Posterior cingulate gyrus (tissue), 11 donors: ENCODE data around the gene SEMA3F.
"Not testable (repeated sequence)": the region's sequence is repeated elsewhere in the genome, so short reads cannot be mapped to it uniquely, and the experiment has no call there.

Experiments
- DNase-seq, 10 donors: peaks; one replicate each; pipeline versions ENCODE4 v3.0.0 to v3.0.0-alpha.2; 2020 to 2021; ENCODE audit warnings: mixed read lengths in 3 of 10
- intact Hi-C: fragments of 100-400 bp; cut with DNase I; formaldehyde crosslinking; loops from one replicate; pipeline ENCODE4 v1.15.1; 2023

SEMA3F gene

GRCh38 chr3:50227390-50228183 is 72.5 kb downstream of the SEMA3F start:
- intact Hi-C loops: loop anchor here (1.0 to 2.0 kb wide), 3 partner anchors 19 to 93 kb away; no protein-coding TSS in a partner anchor
- DNase-seq: peak; percentile 82 to 99 (median 90)

- DNase-seq, intact Hi-C loops: not testable (repeated sequence)
Observed at GRCh38 chr3:50228184-50228763, 73.2 kb downstream of the SEMA3F start.

GRCh38 chr3:50229490-50229889 is 74.4 kb downstream of the SEMA3F start:
- intact Hi-C loops: no loop called here
- DNase-seq: no peak

- DNase-seq: no peak
- intact Hi-C loops: no loop called here
Observed at GRCh38 chr3:50230104-50230793, 75.1 kb downstream of the SEMA3F start.

- intact Hi-C loops: no loop called here
Observed at GRCh38 chr3:50230794-50231125, 75.6 kb downstream of the SEMA3F start.

GRCh38 chr3:50231581-50231980 is 76.5 kb downstream of the SEMA3F start:
- DNase-seq: no peak
- intact Hi-C loops: no loop called here

More at GRCh38 chr3:50230794-50231125, 75.6 kb downstream of the SEMA3F start:
- DNase-seq: no peak

GRCh38 chr3:50232303-50232702 is 77.2 kb downstream of the SEMA3F start:
- intact Hi-C loops: no loop called here

GRCh38 chr3:50233176-50233575 is 78.1 kb downstream of the SEMA3F start:
- intact Hi-C loops: no loop called here
- DNase-seq: no peak

More at GRCh38 chr3:50232303-50232702, 77.2 kb downstream of the SEMA3F start:
- DNase-seq: no peak

- intact Hi-C loops: no loop called here
Observed at GRCh38 chr3:50235716-50236483, 80.8 kb downstream of the SEMA3F start, which contains the start of gene GNAI2. GNAI2 (plus strand) TSS chr3:50236204; CDS start chr3:50236336, 132 bp downstream.

GRCh38 chr3:50236484-50237132 is 81.5 kb downstream of the SEMA3F start:
- DNase-seq: no peak
- intact Hi-C loops: no loop called here

More at GRCh38 chr3:50235716-50236483, 80.8 kb downstream of the SEMA3F start, which contains the start of gene GNAI2:
- peak; percentile 96 to 100 (median 99) for DNase-seq

GRCh38 chr3:50237133-50237651 is 82.1 kb downstream of the SEMA3F start:
- DNase-seq: peak in 1 of 10 donors; percentile 85
- intact Hi-C loops: no loop called here

- intact Hi-C loops: no loop called here
- peak in 9 of 10 donors; percentile 62 to 96 (median 71) for DNase-seq
Observed at GRCh38 chr3:50237754-50238548, 82.8 kb downstream of the SEMA3F start.

GRCh38 chr3:50238549-50239026 is 83.5 kb downstream of the SEMA3F start:
- intact Hi-C loops: no loop called here
- peak; percentile 53 to 96 (median 78) for DNase-seq
